Superior temporal gyrus (tissue), 1 donor: Measurements from ENCODE around the gene JMY.
"Not testable (repeated sequence)": the region's sequence is repeated elsewhere in the genome, so short reads cannot be mapped to it uniquely, and the experiment has no call there.

Experiments
- DNase-seq: peaks from one replicate; pipeline ENCODE4 v3.0.0-alpha.2; 2016; ENCODE audit errors: extremely low spot score

JMY gene

GRCh38 chr5:79236970-79237739 is 1.2 kb downstream of the JMY start:
- DNase-seq: no peak

GRCh38 chr5:79237740-79238560 is 2.0 kb downstream of the JMY start:
- peak; percentile 18 for DNase-seq

DNA sequence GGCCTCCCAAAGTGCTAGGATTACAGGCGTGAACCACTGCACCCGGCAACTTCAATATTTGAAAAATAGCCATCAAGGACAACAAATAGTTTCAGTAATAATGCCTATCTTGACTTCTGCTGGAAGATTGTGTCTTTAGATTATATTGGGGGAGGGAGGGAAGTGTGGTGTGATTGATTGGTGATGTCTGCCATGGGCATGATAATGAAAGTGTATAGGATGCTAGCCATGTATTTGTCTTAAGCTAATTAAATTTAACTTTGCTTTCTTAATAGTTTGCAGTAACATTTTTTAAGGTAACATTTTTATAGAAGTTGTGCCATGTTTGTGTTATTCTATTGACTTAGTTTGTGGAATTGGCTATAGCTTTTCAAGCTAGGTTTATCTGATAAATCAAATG is 4.6 kb downstream of the JMY start:
- no peak for DNase-seq

DNA sequence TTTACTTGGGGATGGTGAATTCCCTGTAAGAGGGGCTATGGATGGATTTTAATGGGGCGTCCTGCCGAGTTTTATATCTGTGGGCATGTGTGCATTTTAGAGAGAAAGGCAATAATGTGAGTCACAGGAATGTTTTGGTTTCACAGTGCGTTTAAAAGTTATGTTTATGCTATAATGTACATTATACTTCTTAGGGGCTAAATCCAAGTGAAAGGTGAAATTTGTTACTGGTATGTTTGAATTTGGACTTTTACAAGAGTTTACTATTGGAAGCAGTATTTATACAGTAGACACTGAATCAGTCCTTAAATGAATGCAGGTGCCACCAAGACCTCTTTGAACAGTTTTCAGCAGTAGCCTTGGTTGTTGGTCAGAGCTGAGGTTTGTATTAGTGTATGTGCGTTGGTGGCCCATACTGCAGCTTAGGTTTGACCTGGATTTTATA is 5.6 kb downstream of the JMY start:
- no peak for DNase-seq

DNA sequence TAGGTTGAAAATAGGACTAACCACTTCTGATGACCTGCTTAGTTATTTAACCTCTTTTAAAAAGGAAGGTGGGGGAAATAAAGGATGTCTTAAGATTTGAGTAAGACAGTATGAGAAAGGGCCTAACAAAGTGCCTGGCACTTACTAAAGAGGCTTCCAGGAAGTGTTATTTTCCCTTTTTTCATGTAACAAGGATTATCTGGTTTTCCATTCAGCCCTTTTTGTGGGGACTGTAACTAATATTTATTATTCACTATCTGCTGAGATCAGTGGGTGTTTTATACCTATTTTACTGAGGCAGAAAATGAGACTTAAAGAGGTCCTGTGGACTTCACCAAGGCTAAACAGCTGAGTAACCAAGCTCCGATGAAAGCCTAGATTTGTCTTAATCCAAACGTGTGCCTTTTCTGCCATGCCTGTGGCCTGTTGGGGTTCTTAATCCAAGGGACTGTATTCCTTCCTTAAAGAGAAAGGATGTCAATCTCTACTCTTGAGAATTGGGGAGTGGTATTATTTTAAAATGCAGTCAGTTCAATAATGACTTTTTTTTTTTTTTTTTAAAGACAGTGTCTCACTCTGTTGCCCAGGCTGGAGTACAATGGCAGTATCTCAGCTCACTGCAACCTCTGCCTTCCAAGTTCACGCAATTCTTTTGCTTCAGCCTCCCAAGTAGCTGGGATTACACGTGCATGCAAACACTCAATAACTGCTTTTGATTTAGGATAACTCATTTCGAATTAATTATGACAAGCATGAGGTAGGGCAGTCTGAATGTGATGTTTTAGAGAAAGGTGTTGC is 6.5 kb downstream of the JMY start:
- no peak for DNase-seq

DNA sequence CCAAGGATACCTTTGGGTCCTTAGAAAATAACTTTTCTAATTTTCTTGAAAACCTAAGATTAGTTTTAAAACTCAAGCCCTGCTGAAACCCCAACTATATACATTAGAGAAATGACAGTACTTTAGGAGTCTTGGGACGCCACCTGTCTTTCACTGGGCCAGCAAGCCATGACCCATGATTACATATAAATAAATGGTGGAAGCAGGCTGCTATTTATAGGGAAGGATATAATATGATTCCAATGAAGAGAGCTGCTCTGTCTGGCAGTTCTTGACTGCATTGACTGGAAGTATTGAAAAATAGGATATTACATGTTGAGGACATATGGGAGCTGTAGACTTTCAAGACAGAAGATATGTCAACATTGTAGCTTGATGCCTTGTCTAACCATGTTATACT is 7.3 kb downstream of the JMY start:
- DNase-seq: no peak

GRCh38 chr5:79254067-79254466 is 18.1 kb downstream of the JMY start:
- not testable (repeated sequence) for DNase-seq

- DNase-seq: no peak
Observed at GRCh38 chr5:79255786-79256557, 20.0 kb downstream of the JMY start.

- DNase-seq: no peak
Observed at GRCh38 chr5:79256563-79256962, 20.6 kb downstream of the JMY start.

DNA sequence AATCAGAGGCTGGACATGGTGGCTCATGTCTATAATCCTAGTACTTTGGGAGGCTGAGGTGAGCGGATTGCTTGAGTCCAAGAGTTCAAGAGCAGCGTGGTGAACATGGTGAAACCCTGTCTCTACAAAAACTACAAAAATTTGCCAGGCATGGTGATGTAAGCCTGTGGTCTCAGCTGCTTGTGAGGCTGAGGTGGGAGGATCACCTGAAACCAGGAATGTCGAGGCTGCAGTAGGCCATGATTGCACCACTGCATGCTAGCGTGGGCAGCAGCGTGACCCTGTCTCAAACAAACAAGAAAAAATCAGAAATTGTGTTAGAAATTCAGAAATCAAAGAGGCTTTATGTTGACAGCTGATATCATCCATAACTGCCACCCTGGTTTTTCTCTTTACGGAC is 21.4 kb downstream of the JMY start:
- no peak for DNase-seq

DNA sequence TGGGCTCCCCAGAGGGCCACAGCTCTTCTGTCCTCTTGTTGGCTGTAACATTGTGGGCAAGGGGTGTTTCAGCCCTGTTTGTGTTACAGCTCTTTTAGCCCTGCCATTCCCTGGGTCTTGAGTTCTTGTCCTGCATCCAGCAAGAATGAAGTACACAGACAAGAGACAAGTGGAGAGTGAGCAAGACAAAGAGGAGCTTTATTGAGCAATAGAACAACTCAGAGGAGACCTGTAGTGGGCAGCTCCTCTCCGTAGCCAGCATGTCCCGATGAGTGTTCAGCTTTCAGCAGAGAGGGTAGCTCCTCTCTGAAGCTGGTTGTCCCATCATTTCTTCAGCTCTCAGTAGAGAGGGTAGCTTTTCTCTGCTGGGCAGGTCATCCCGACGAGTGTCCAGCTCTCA is 22.9 kb downstream of the JMY start:
- DNase-seq: no peak

GRCh38 chr5:79259383-79259782 is 23.5 kb downstream of the JMY start:
- DNase-seq: no peak

- DNase-seq: no peak
Observed at GRCh38 chr5:79259810-79260209, 23.9 kb downstream of the JMY start.

GRCh38 chr5:79261897-79262296 is 26.0 kb downstream of the JMY start:
- DNase-seq: no peak

GRCh38 chr5:79263290-79263689 is 27.4 kb downstream of the JMY start:
- DNase-seq: no peak

DNA sequence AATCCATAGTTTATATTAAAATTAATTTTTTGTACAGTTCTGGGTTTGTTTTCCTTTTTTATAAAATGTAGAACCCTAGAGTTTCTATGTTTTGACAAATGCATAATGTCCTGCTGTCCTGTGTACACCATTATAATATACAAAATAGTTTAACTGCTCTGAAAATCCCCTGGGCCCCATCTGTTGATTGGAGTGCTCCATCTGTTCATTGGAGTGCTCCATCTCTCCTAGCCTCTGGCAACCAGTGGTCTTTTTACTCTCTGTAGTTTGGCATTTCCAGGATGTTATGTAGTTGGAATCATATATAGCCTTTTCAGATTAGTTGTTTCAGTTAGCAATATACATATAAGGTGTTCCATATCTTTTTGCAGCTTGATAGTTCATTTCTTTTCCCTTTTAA is 31.2 kb downstream of the JMY start:
- DNase-seq: no peak

DNA sequence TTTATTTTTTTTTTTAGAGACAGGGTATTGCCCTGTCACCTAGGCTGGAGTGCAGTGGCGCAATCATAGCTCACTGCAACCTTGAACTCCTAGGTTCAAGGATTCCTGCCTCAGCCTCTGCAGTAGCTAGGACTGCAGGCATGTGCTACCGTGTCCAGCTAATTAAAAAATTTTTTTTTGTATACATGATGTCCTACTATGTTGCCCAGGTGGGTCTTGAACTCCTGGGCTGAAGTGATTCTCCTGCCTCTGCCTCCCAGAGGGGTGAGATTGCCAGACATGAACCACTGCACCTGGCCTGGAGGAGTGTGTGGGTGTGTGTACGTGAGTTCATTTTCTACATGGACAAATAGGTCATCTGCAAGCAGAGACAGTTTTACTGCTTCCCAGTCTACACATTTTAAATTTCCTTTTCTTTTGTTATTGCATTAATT is 33.8 kb downstream of the JMY start:
- no peak for DNase-seq

- DNase-seq: no peak
Observed at GRCh38 chr5:79273341-79273740, 37.4 kb downstream of the JMY start.

- DNase-seq: peak; percentile 30
Observed at GRCh38 chr5:79284846-79285245, 48.9 kb downstream of the JMY start.

- no peak for DNase-seq
Observed at GRCh38 chr5:79285285-79285684, 49.4 kb downstream of the JMY start.

GRCh38 chr5:79285833-79286232 is 49.9 kb downstream of the JMY start:
- no peak for DNase-seq
